K562 (cell line): ENCODE measurements around the gene ZFPM1. TPM values are rescaled to one million over a fixed set of nuclear protein-coding genes. Genes with fewer than 3 reads are reported as not detected.

Experiments used
- AFF1 ChIP-seq, 2 experiments: fragments of 450-650 bp; IDR thresholded peaks; 2 replicates each; pipeline ENCODE4 v1.6.1; 2018; ENCODE audit warnings: mild to moderate bottlenecking in 2 of 2, low read depth in 1 of 2; ENCODE audit not compliant: partially characterized antibody in 2 of 2
- GATAD2A ChIP-seq: fragments of 450-650 bp; IDR thresholded peaks from 2 replicates; pipeline ENCODE4 v1.6.1; 2017
- MAFF ChIP-seq: IDR thresholded peaks from 2 replicates; pipeline ENCODE4 v1.6.1; 2012; ENCODE audit warnings: low read length, improper control_type of control experiment
- POLR2AphosphoS2 ChIP-seq: IDR thresholded peaks from 2 replicates; pipeline ENCODE4 v1.6.1; 2012; ENCODE audit warnings: low read length, improper control_type of control experiment
- REST ChIP-seq, 2 experiments: fragments of 450-650 bp; formaldehyde crosslinking in 1 of 2; IDR thresholded peaks; 2 replicates each; pipeline versions ENCODE4 v1.4.0 to v1.6.1; 2014 to 2020; ENCODE audit warnings: mild to moderate bottlenecking in 2 of 2, borderline replicate concordance in 1 of 2, low read depth in 1 of 2
- SP1 ChIP-seq: sonication (generic); formaldehyde crosslinking; IDR thresholded peaks from 2 replicates; pipeline ENCODE4 v1.8.1; 2022; ENCODE audit warnings: mild to moderate bottlenecking, missing genetic modification reagents
- SRSF7 ChIP-seq: fragments of 200-400 bp; formaldehyde crosslinking; optimal IDR thresholded peaks from 2 replicates; pipeline ENCODE3; 2017; ENCODE audit warnings: mild to moderate bottlenecking, low read depth, low read length
- TEAD4 ChIP-seq, 2 experiments: sonication (generic) in 1 of 2; formaldehyde crosslinking in 1 of 2; IDR thresholded peaks; 2 replicates each; pipeline versions ENCODE4 v1.6.1 to v1.8.0; 2012 to 2022; ENCODE audit warnings: borderline replicate concordance in 1 of 2, inconsistent platforms in 1 of 2, low read length in 1 of 2, mild to moderate bottlenecking in 1 of 2, missing genetic modification reagents in 1 of 2
- ZBTB9 ChIP-seq: fragments of 450-650 bp; formaldehyde crosslinking; IDR thresholded peaks from 2 replicates; pipeline ENCODE4 v1.4.0; 2020; ENCODE audit warnings: mild to moderate bottlenecking, moderate library complexity
- ZNF263 ChIP-seq: sonication (generic); formaldehyde crosslinking; IDR thresholded peaks from 2 replicates; pipeline ENCODE4 v1.8.0; 2022; ENCODE audit warnings: mild to moderate bottlenecking, missing genetic modification reagents, borderline replicate concordance
- ZNF561 ChIP-seq: fragments of 450-650 bp; formaldehyde crosslinking; conservative IDR thresholded peaks from 2 replicates; pipeline ENCODE4 v1.4.0; 2020; ENCODE audit warnings: mild to moderate bottlenecking, moderate library complexity
- ZNF75A ChIP-seq: fragments of 450-650 bp; formaldehyde crosslinking; IDR thresholded peaks from 2 replicates; pipeline ENCODE4 v1.4.0; 2020; ENCODE audit warnings: mild to moderate bottlenecking
- polyA plus RNA-seq, 8 experiments: library from polyadenylated mRNA; depleted of rRNA in 4 of 8; stranded (reverse) in 5 of 8; unstranded in 3 of 8; fragments of >200 nt; fragmentation: Nextera tagmentation in 2 of 8; fragmentation: Illumina TruSeq in 1 of 8; extraction: Ambion mirVana in 2 of 8; extraction: Trizol in 1 of 8; gene quantifications; 2 replicates each; pipeline versions ENCODE4 v1.2.1 to v1.2.3, GENCODE V29; 2011 to 2014; ENCODE audit warnings: inconsistent platforms in 1 of 8, missing spikeins in 1 of 8
- total RNA-seq, 7 experiments: library from RNA; depleted of rRNA in 6 of 7; stranded (reverse); fragments of >200 nt in 6 of 7; fragmentation: Illumina TruSeq in 2 of 7; extraction: Trizol in 2 of 7; gene quantifications; 2 replicates each; pipeline versions ENCODE4 v1.2.1 to v1.2.3, GENCODE V29; 2011 to 2021; ENCODE audit warnings: low replicate concordance in 1 of 7

ZFPM1 gene
- total and polyA plus RNA-seq, 9 of the 15 experiments (the other 6 are each of a cell fraction or from before 2014, with no cell fraction given), result 0.03 to 35.9 (median 1.4) TPM

- TF ChIP-seq MAFF (no peak), POLR2AphosphoS2 (no peak), SP1 (CRISPR knock-in tag) (no peak), ZNF75A (no peak), GATAD2A (0 out of 2 replicates have a peak, but pooled peaks have one; percentile 47), ZNF263 (peak; percentile 40; the same call in 1 of the 2 replicates), TEAD4 (IDR thresholded peaks at IDR 0.05; ENCODE audit: low read length) (no peak), TEAD4 (CRISPR knock-in tag; IDR thresholded peaks at IDR 0.05; ENCODE audit: borderline replicate concordance) (no peak), REST (IDR thresholded peaks at IDR 0.05; ENCODE audit: borderline replicate concordance) (peak; percentile 74), REST (CRISPR knock-in tag; IDR thresholded peaks at IDR 0.05; ENCODE audit: low read depth) (no peak), ZBTB9 (CRISPR knock-in tag) (no peak), SRSF7 (no peak), AFF1 (IDR thresholded peaks at IDR 0.05; ENCODE audit: low read depth in 1 of 2, partially characterized antibody in 2 of 2) (no peak), ZNF561 (CRISPR knock-in tag) (no peak)
These were observed 77.8 kb downstream of the ZFPM1 start (continued) for GRCh38 chr16:88530858-88531203.
